COR-L47 (cell line): Measurements from ENCODE around the gene GMPPA.
A peak's percentile ranks its signal among the peaks of the same experiment; 100 is the strongest.

Source experiments
- DNase-seq: peaks from one replicate; lab custom pipeline; 2025; lab: John Stamatoyannopoulos, UW

GMPPA gene

GRCh38 chr2:219540784-219541504, 42.3 kb downstream of the GMPPA start:
- no peak for DNase-seq

GRCh38 chr2:219541611-219542180, 43.0 kb downstream of the GMPPA start:
- DNase-seq, result peak; percentile 87

- DNase-seq, result peak; percentile 58
These were observed 44.4 kb downstream of the GMPPA start for GRCh38 chr2:219542931-219543595.

GRCh38 chr2:219543596-219544358, 45.1 kb downstream of the GMPPA start, which contains the start of the genes CHPF and TMEM198:
TSS of gene CHPF (minus strand) at chr2:219543809. CDS start at chr2:219543538, 271 bp downstream.
TSS of gene TMEM198 (plus strand) at chr2:219544028. CDS start at chr2:219544728, 700 bp downstream.
- DNase-seq, result peak; percentile 97

GRCh38 chr2:219544567-219544966, 45.9 kb downstream of the GMPPA start:
- DNase-seq, result no peak

GRCh38 chr2:219545295-219545942, 46.7 kb downstream of the GMPPA start:
- no peak for DNase-seq

GRCh38 chr2:219545943-219546352, 47.3 kb downstream of the GMPPA start:
- no peak for DNase-seq

GRCh38 chr2:219547621-219548020, 48.9 kb downstream of the GMPPA start:
- no peak for DNase-seq

- DNase-seq, result no peak
These were observed 50.3 kb downstream of the GMPPA start for GRCh38 chr2:219548990-219549389.

GRCh38 chr2:219549619-219550018, 50.9 kb downstream of the GMPPA start:
- DNase-seq, result no peak

GRCh38 chr2:219551441-219552381, 53.0 kb downstream of the GMPPA start:
- no peak for DNase-seq

- peak; percentile 74 for DNase-seq
These were observed 53.9 kb downstream of the GMPPA start for GRCh38 chr2:219552382-219553167.

- no peak for DNase-seq
These were observed 54.4 kb downstream of the GMPPA start for GRCh38 chr2:219553168-219553417.

- no peak for DNase-seq
These were observed 54.8 kb downstream of the GMPPA start for GRCh38 chr2:219553463-219553963.

- DNase-seq, result no peak
These were observed 55.7 kb downstream of the GMPPA start for GRCh38 chr2:219554350-219554749.

GRCh38 chr2:219555956-219556355, 57.3 kb downstream of the GMPPA start:
- no peak for DNase-seq

- DNase-seq, result no peak
These were observed 57.7 kb downstream of the GMPPA start for GRCh38 chr2:219556413-219556812.
